GM12865 (cell line): ENCODE measurements around the gene KDM1B.
A peak's percentile ranks its signal among the peaks of the same experiment; 100 is the strongest.

Source experiments
- DNase-seq: peaks from one replicate; pipeline ENCODE4 v3.0.0; 2010; ENCODE audit warnings: low read depth
- H3K4me3 ChIP-seq: 2 replicates; pipeline ENCODE4 v1.5.1; 2011; ENCODE audit warnings: mild to moderate bottlenecking, low read depth, low read length, control low read depth
- CTCF ChIP-seq: IDR thresholded peaks from 2 replicates; pipeline ENCODE4 v1.5.1; 2011; ENCODE audit warnings: low read length, control low read depth, low read depth, inconsistent platforms; ENCODE audit not compliant: insufficient read depth; ENCODE audit errors: missing control alignments

KDM1B gene

GRCh38 chr6:18119236-18119635, 36.0 kb upstream of the KDM1B start:
- no peak overlapping the region for H3K4me3 ChIP-seq
- no peak for TF ChIP-seq CTCF
- no peak for DNase-seq

GRCh38 chr6:18121580-18122127, 33.6 kb upstream of the KDM1B start:
- H3K4me3 ChIP-seq: peak overlapping the region; percentile 36
- DNase-seq: peak; percentile 65
- TF ChIP-seq CTCF: peak; percentile 70

GRCh38 chr6:18122128-18123093, 32.8 kb upstream of the KDM1B start, which contains the start of gene NHLRC1:
Gene NHLRC1, minus strand, starts transcription at chr6:18122677. Its CDS starts 71 bp downstream, at chr6:18122606.
- H3K4me3 ChIP-seq: peak within 1 kb of the TSS; percentile 36
- peak; percentile 92 for DNase-seq
- TF ChIP-seq CTCF: peak; percentile 81

GRCh38 chr6:18126121-18126520, 29.1 kb upstream of the KDM1B start:
- TF ChIP-seq CTCF: no peak
- no peak overlapping the region for H3K4me3 ChIP-seq
- DNase-seq: no peak

- no peak for DNase-seq
- H3K4me3 ChIP-seq: no peak overlapping the region
- no peak for TF ChIP-seq CTCF
Observed at GRCh38 chr6:18132346-18132745, 22.9 kb upstream of the KDM1B start.

GRCh38 chr6:18135171-18135570, 20.1 kb upstream of the KDM1B start:
- TF ChIP-seq CTCF: no peak
- no peak overlapping the region for H3K4me3 ChIP-seq
- no peak for DNase-seq
